Muscle of leg (tissue), 11 donors: ENCODE results near the gene SSBP2. TPM values are rescaled to one million over a fixed set of nuclear protein-coding genes. Genes with fewer than 3 reads are reported as not detected.

Experiments
- DNase-seq: peaks from one replicate; pipeline ENCODE4 v3.0.0; 2013
- H3K27ac ChIP-seq: one replicate; pipeline ENCODE4 v1.5.1; 2013; ENCODE audit warnings: mild to moderate bottlenecking, low read length, control low read depth
- H3K27me3 ChIP-seq: one replicate; pipeline ENCODE4 v1.6.1; 2013; ENCODE audit warnings: low read length; ENCODE audit not compliant: control insufficient read depth, insufficient read depth
- H3K36me3 ChIP-seq: one replicate; pipeline ENCODE4 v1.6.1; 2013; ENCODE audit warnings: low read length; ENCODE audit not compliant: control insufficient read depth, insufficient read depth
- H3K4me1 ChIP-seq: one replicate; pipeline ENCODE4 v1.6.1; 2013; ENCODE audit warnings: low read length; ENCODE audit not compliant: control insufficient read depth, insufficient read depth
- H3K4me3 ChIP-seq: one replicate; pipeline ENCODE4 v1.5.1; 2013; ENCODE audit warnings: low read length, control low read depth
- H3K9me3 ChIP-seq: replicated peaks from 2 replicates; pipeline ENCODE4 v1.6.1; 2013; ENCODE audit warnings: low read depth, low read length; ENCODE audit not compliant: control insufficient read depth
- WGBS: methylation state at CpG from one replicate; pipeline ENCODE4 v1.1.5; 2013; ENCODE audit warnings: missing lambda C conversion rate; ENCODE audit not compliant: insufficient coverage; 5-methylcytosine and 5-hydroxymethylcytosine counted together
- polyA plus RNA-seq, 8 donors: library from polyadenylated mRNA; unstranded; fragments of 120-200 nt; gene quantifications; one replicate each; pipeline versions ENCODE4 v1.2.1 to v1.2.3, GENCODE V29; 2013; ENCODE audit warnings: inconsistent platforms in 1 of 8, low replicate concordance in 1 of 8; ENCODE audit not compliant: insufficient read length in 8 of 8, insufficient read depth in 1 of 8
- total RNA-seq: library from RNA; stranded (reverse); fragments of 120-200 nt; gene quantifications from one replicate; pipeline ENCODE4 v1.2.4, GENCODE V29; 2013

The SSBP2 gene
- total and polyA plus RNA-seq, 9 donors: 40.8 to 57.8 (median 51.9) TPM

GRCh38 chr5:81760521-81760920 is 9.6 kb upstream of the SSBP2 start:
- Histone ChIP-seq H3K27ac (no peak overlapping the region), H3K36me3 (no peaks in the 10 kb centered on the region)
- WGBS: 70% methylated on average over 2 of the region's 4 CpGs

GRCh38 chr5:81759632-81760005 is 8.7 kb upstream of the SSBP2 start:
- Histone ChIP-seq H3K4me3 (no peak overlapping the region), H3K27me3 (no peaks in the 10 kb centered on the region), H3K4me1 (no peaks in the 10 kb centered on the region), H3K27ac (no peak overlapping the region), H3K36me3 (no peaks in the 10 kb centered on the region), H3K9me3 (no peaks in the 10 kb centered on the region)
- DNase-seq: peak; percentile 68
- no CpG with 5 or more reads among the region's 6 CpGs for WGBS

More at GRCh38 chr5:81760521-81760920, 9.6 kb upstream of the SSBP2 start:
- Histone ChIP-seq H3K9me3 (no peaks in the 10 kb centered on the region), H3K4me3 (no peak overlapping the region), H3K27me3 (no peaks in the 10 kb centered on the region), H3K4me1 (no peaks in the 10 kb centered on the region)
- DNase-seq: no peak

- H3K9me3 ChIP-seq: no peaks in the 10 kb centered on the region
- H3K4me3 ChIP-seq: no peak overlapping the region
- H3K27me3 ChIP-seq: no peaks in the 10 kb centered on the region
- H3K36me3 ChIP-seq: no peaks in the 10 kb centered on the region
- no peak for DNase-seq
- H3K27ac ChIP-seq: no peak overlapping the region
- no CpG with 5 or more reads among the region's 1 CpG for WGBS
- peaks cover under 1% of the 10 kb centered on the region for H3K4me1 ChIP-seq
These were observed 6.5 kb upstream of the SSBP2 start for GRCh38 chr5:81757404-81757803.

GRCh38 chr5:81756016-81756415 is 5.1 kb upstream of the SSBP2 start:
- peak overlapping the region; percentile 17 for H3K27ac ChIP-seq
- peak; percentile 37 for DNase-seq
- H3K36me3 ChIP-seq: no peaks in the 10 kb centered on the region
- peaks cover 7% of the 10 kb centered on the region for H3K4me1 ChIP-seq
- no peaks in the 10 kb centered on the region for H3K9me3 ChIP-seq
- no peak overlapping the region for H3K4me3 ChIP-seq
- no peaks in the 10 kb centered on the region for H3K27me3 ChIP-seq

- Histone ChIP-seq H3K36me3 (no peaks in the 10 kb centered on the region), H3K4me1 (peaks cover 7% of the 10 kb centered on the region), H3K9me3 (no peaks in the 10 kb centered on the region), H3K27ac (no peak overlapping the region), H3K4me3 (no peak overlapping the region), H3K27me3 (no peaks in the 10 kb centered on the region)
- WGBS: no CpG with 5 or more reads among the region's 2 CpGs
- DNase-seq: peak; percentile 30
These were observed 4.4 kb upstream of the SSBP2 start for GRCh38 chr5:81755320-81755719.

- H3K36me3 ChIP-seq: no peaks in the 10 kb centered on the region
- no peak overlapping the region for H3K4me3 ChIP-seq
- no peak for DNase-seq
- 83% methylated on average over 2 of the region's 2 CpGs for WGBS
- no peak overlapping the region for H3K27ac ChIP-seq
- no peaks in the 10 kb centered on the region for H3K27me3 ChIP-seq
- no peaks in the 10 kb centered on the region for H3K9me3 ChIP-seq
- H3K4me1 ChIP-seq: peaks cover 7% of the 10 kb centered on the region
These were observed 3.7 kb upstream of the SSBP2 start for GRCh38 chr5:81754621-81755020.

GRCh38 chr5:81753429-81753828 is 2.5 kb upstream of the SSBP2 start:
- Histone ChIP-seq H3K27me3 (no peaks in the 10 kb centered on the region), H3K27ac (no peak overlapping the region), H3K4me3 (no peak overlapping the region), H3K9me3 (no peaks in the 10 kb centered on the region), H3K36me3 (no peaks in the 10 kb centered on the region), H3K4me1 (peaks cover 10% of the 10 kb centered on the region)
- DNase-seq: no peak
- no CpG with 5 or more reads among the region's 2 CpGs for WGBS

GRCh38 chr5:81752644-81752963 is 1.7 kb upstream of the SSBP2 start:
- peaks cover 10% of the 10 kb centered on the region for H3K4me1 ChIP-seq
- WGBS: 92% methylated on average over 4 of the region's 5 CpGs
- no peaks in the 10 kb centered on the region for H3K9me3 ChIP-seq
- no peaks in the 10 kb centered on the region for H3K27me3 ChIP-seq
- no peak for DNase-seq
- no peak overlapping the region for H3K4me3 ChIP-seq
- H3K27ac ChIP-seq: no peak overlapping the region
- H3K36me3 ChIP-seq: no peaks in the 10 kb centered on the region

- Histone ChIP-seq H3K27me3 (no peaks in the 10 kb centered on the region), H3K9me3 (no peaks in the 10 kb centered on the region), H3K4me3 (peak overlapping the region; percentile 57), H3K4me1 (peaks cover 10% of the 10 kb centered on the region), H3K27ac (peak overlapping the region; percentile 95), H3K36me3 (no peaks in the 10 kb centered on the region)
- WGBS: under 1% methylated on average over 21 of the region's 37 CpGs
- DNase-seq: peak; percentile 66
These were observed 1.1 kb upstream of the SSBP2 start for GRCh38 chr5:81751836-81752643.

GRCh38 chr5:81750308-81751008 is 439 bp downstream of the SSBP2 start:
- Histone ChIP-seq H3K27ac (peak overlapping the region; percentile 95), H3K9me3 (no peaks in the 10 kb centered on the region), H3K4me1 (peaks cover 10% of the 10 kb centered on the region), H3K4me3 (peak overlapping the region; percentile 68), H3K27me3 (no peaks in the 10 kb centered on the region), H3K36me3 (no peaks in the 10 kb centered on the region)
- WGBS: 0% methylated on average over 75 of the region's 90 CpGs
- peak; percentile 61 for DNase-seq
